Activated T-helper 17 cell treated with anti-CD3 and anti-CD28 coated beads, Interleukin-2, amount 50 U/mL, for 72 hours (primary cell): Measurements from ENCODE around the gene CAPZA3. TPM values are rescaled to one million over a fixed set of nuclear protein-coding genes. Genes with fewer than 3 reads are reported as not detected.
"Not testable (repeated sequence)": the region's sequence is repeated elsewhere in the genome, so short reads cannot be mapped to it uniquely, and the experiment has no call there.

Experiments used
- ATAC-seq: fragments of 150-1000 bp; cut with Tn5 transposase; replicated peaks from 2 replicates; pipeline ENCODE4 v1.10.0; 2021; ENCODE audit warnings: mild to moderate bottlenecking, moderate library complexity
- H3K27ac Mint-ChIP-seq: one replicate; pipeline ENCODE4 v1.8.0; 2022; ENCODE audit warnings: mixed read lengths
- H3K27me3 Mint-ChIP-seq: one replicate; pipeline ENCODE4 v1.8.0; 2022; ENCODE audit warnings: mixed read lengths
- H3K36me3 Mint-ChIP-seq: one replicate; pipeline ENCODE4 v1.8.0; 2022; ENCODE audit warnings: low read depth, mild to moderate bottlenecking, mixed read lengths
- H3K4me1 Mint-ChIP-seq: one replicate; pipeline ENCODE4 v1.8.0; 2022; ENCODE audit warnings: mixed read lengths
- H3K4me3 Mint-ChIP-seq: one replicate; pipeline ENCODE4 v1.8.0; 2022; ENCODE audit warnings: mild to moderate bottlenecking, mixed read lengths
- H3K9me3 Mint-ChIP-seq: one replicate; pipeline ENCODE4 v1.8.0; 2022; ENCODE audit warnings: mixed read lengths
- total RNA-seq, 2 donors: library from RNA; stranded (reverse); gene quantifications; one replicate each; pipeline ENCODE4 v1.2.3, GENCODE V29; 2022

Gene CAPZA3
- total RNA-seq = not detected

GRCh38 chr12:18737819-18738218 lies at the start of gene CAPZA3, which contains the start of gene PLCZ1:
TSS of gene CAPZA3 (plus strand) at chr12:18738119. CDS start at chr12:18738269, 150 bp downstream.
TSS of gene PLCZ1 (minus strand) at chr12:18738012. CDS start at chr12:18737371, 641 bp downstream.
- Mint-ChIP-seq H3K27ac (no peak within 1 kb of the TSS), H3K4me1 (no peaks in the 10 kb centered on the region), H3K36me3 (no peaks in the 10 kb centered on the region), H3K27me3 (no peaks in the 10 kb centered on the region), H3K9me3 (no peaks in the 10 kb centered on the region), H3K4me3 (no peak within 1 kb of the TSS)
- ATAC-seq = no peak

- H3K4me3 Mint-ChIP-seq = no peak overlapping the region
- H3K27me3 Mint-ChIP-seq = no peaks in the 10 kb centered on the region
- H3K4me1 Mint-ChIP-seq = no peaks in the 10 kb centered on the region
- H3K36me3 Mint-ChIP-seq = no peaks in the 10 kb centered on the region
- no peak overlapping the region for H3K27ac Mint-ChIP-seq
- ATAC-seq = no peak
- peaks cover 10% of the 10 kb centered on the region for H3K9me3 Mint-ChIP-seq
Observed at GRCh38 chr12:18689771-18690170, 48.1 kb upstream of the CAPZA3 start.

GRCh38 chr12:18690653-18691052 lies 47.3 kb upstream of the CAPZA3 start:
- no peak for ATAC-seq
- no peaks in the 10 kb centered on the region for H3K27me3 Mint-ChIP-seq

GRCh38 chr12:18693986-18694385 lies 43.9 kb upstream of the CAPZA3 start:
- H3K4me1 Mint-ChIP-seq, ATAC-seq, H3K36me3 Mint-ChIP-seq, H3K27ac Mint-ChIP-seq, H3K27me3 Mint-ChIP-seq, H3K4me3 Mint-ChIP-seq: not testable (repeated sequence)
- H3K9me3 Mint-ChIP-seq = peaks cover 13% of the 10 kb centered on the region

More at GRCh38 chr12:18690653-18691052, 47.3 kb upstream of the CAPZA3 start:
- Mint-ChIP-seq H3K9me3 (peaks cover 10% of the 10 kb centered on the region), H3K4me3 (no peak overlapping the region), H3K4me1 (no peaks in the 10 kb centered on the region), H3K27ac (no peak overlapping the region), H3K36me3 (no peaks in the 10 kb centered on the region)

- Mint-ChIP-seq H3K27ac (no peak overlapping the region), H3K36me3 (no peaks in the 10 kb centered on the region), H3K9me3 (peaks cover 11% of the 10 kb centered on the region), H3K4me1 (no peaks in the 10 kb centered on the region), H3K4me3 (no peak overlapping the region), H3K27me3 (no peaks in the 10 kb centered on the region)
- ATAC-seq = no peak
Observed at GRCh38 chr12:18696971-18697602, 40.8 kb upstream of the CAPZA3 start.

- no peak for ATAC-seq
- Mint-ChIP-seq H3K27me3 (no peaks in the 10 kb centered on the region), H3K27ac (no peak overlapping the region), H3K9me3 (peaks cover 15% of the 10 kb centered on the region), H3K4me3 (no peak overlapping the region), H3K4me1 (no peaks in the 10 kb centered on the region), H3K36me3 (no peaks in the 10 kb centered on the region)
Observed at GRCh38 chr12:18700271-18700670, 37.6 kb upstream of the CAPZA3 start.

GRCh38 chr12:18703321-18703720 lies 34.6 kb upstream of the CAPZA3 start:
- no peaks in the 10 kb centered on the region for H3K27me3 Mint-ChIP-seq

GRCh38 chr12:18703911-18704310 lies 34.0 kb upstream of the CAPZA3 start:
- Mint-ChIP-seq H3K4me3 (no peak overlapping the region), H3K27me3 (no peaks in the 10 kb centered on the region), H3K36me3 (no peaks in the 10 kb centered on the region), H3K9me3 (peaks cover 18% of the 10 kb centered on the region), H3K27ac (no peak overlapping the region), H3K4me1 (no peaks in the 10 kb centered on the region)
- no peak for ATAC-seq

More at GRCh38 chr12:18703321-18703720, 34.6 kb upstream of the CAPZA3 start:
- Mint-ChIP-seq H3K4me1 (no peaks in the 10 kb centered on the region), H3K27ac (no peak overlapping the region), H3K4me3 (no peak overlapping the region), H3K36me3 (no peaks in the 10 kb centered on the region), H3K9me3 (peaks cover 20% of the 10 kb centered on the region)
- no peak for ATAC-seq

- ATAC-seq = no peak
- Mint-ChIP-seq H3K4me3 (no peak overlapping the region), H3K27ac (no peak overlapping the region), H3K27me3 (no peaks in the 10 kb centered on the region), H3K4me1 (no peaks in the 10 kb centered on the region), H3K9me3 (peaks cover 20% of the 10 kb centered on the region), H3K36me3 (no peaks in the 10 kb centered on the region)
Observed at GRCh38 chr12:18706798-18707197, 31.1 kb upstream of the CAPZA3 start.

GRCh38 chr12:18716236-18716635 lies 21.7 kb upstream of the CAPZA3 start:
- Mint-ChIP-seq H3K27ac (no peak overlapping the region), H3K36me3 (no peaks in the 10 kb centered on the region), H3K4me3 (no peak overlapping the region), H3K9me3 (peaks cover 4% of the 10 kb centered on the region), H3K27me3 (no peaks in the 10 kb centered on the region), H3K4me1 (no peaks in the 10 kb centered on the region)
- no peak for ATAC-seq

GRCh38 chr12:18718462-18718861 lies 19.5 kb upstream of the CAPZA3 start:
- no peak for ATAC-seq
- Mint-ChIP-seq H3K9me3 (peaks cover 4% of the 10 kb centered on the region), H3K27me3 (no peaks in the 10 kb centered on the region), H3K4me3 (no peak overlapping the region), H3K27ac (no peak overlapping the region), H3K4me1 (no peaks in the 10 kb centered on the region), H3K36me3 (no peaks in the 10 kb centered on the region)

- Mint-ChIP-seq H3K27ac (no peak overlapping the region), H3K4me3 (no peak overlapping the region), H3K4me1 (no peaks in the 10 kb centered on the region), H3K9me3 (peaks cover 4% of the 10 kb centered on the region), H3K36me3 (no peaks in the 10 kb centered on the region), H3K27me3 (no peaks in the 10 kb centered on the region)
- ATAC-seq = no peak
Observed at GRCh38 chr12:18719922-18720510, 17.9 kb upstream of the CAPZA3 start.

GRCh38 chr12:18720690-18721089 lies 17.2 kb upstream of the CAPZA3 start:
- Mint-ChIP-seq H3K4me3 (no peak overlapping the region), H3K36me3 (no peaks in the 10 kb centered on the region), H3K4me1 (no peaks in the 10 kb centered on the region), H3K27me3 (no peaks in the 10 kb centered on the region), H3K27ac (no peak overlapping the region), H3K9me3 (peaks cover 4% of the 10 kb centered on the region)
- ATAC-seq = no peak

GRCh38 chr12:18721452-18721851 lies 16.5 kb upstream of the CAPZA3 start:
- H3K27me3 Mint-ChIP-seq = no peaks in the 10 kb centered on the region
- H3K9me3 Mint-ChIP-seq = peaks cover 4% of the 10 kb centered on the region
- no peak overlapping the region for H3K27ac Mint-ChIP-seq
- ATAC-seq = no peak
- H3K4me3 Mint-ChIP-seq = no peak overlapping the region
- no peaks in the 10 kb centered on the region for H3K4me1 Mint-ChIP-seq
- H3K36me3 Mint-ChIP-seq = no peaks in the 10 kb centered on the region

GRCh38 chr12:18723752-18724151 lies 14.2 kb upstream of the CAPZA3 start:
- Mint-ChIP-seq H3K4me3 (no peak overlapping the region), H3K4me1 (no peaks in the 10 kb centered on the region), H3K27ac (no peak overlapping the region), H3K9me3 (peaks cover 4% of the 10 kb centered on the region), H3K27me3 (no peaks in the 10 kb centered on the region), H3K36me3 (no peaks in the 10 kb centered on the region)
- ATAC-seq = no peak
